B cell (primary cell): Measurements from ENCODE around the gene ZNF672.

Experiments used
- EZH2 ChIP-seq: IDR thresholded peaks from 2 replicates; pipeline ENCODE4 v1.6.1; 2012; ENCODE audit warnings: borderline replicate concordance, low read depth, mild to moderate bottlenecking, moderate library complexity, low read length; ENCODE audit not compliant: insufficient read depth, poor library complexity, severe bottlenecking
- TF ChIP-seq, protein P1 (sequence below): fragments of 200-600 bp; IDR thresholded peaks from one replicate; pipeline ENCODE4 v1.8.0; 2022; ENCODE audit warnings: antibody characterized with exemption, mild to moderate bottlenecking

DNA sequence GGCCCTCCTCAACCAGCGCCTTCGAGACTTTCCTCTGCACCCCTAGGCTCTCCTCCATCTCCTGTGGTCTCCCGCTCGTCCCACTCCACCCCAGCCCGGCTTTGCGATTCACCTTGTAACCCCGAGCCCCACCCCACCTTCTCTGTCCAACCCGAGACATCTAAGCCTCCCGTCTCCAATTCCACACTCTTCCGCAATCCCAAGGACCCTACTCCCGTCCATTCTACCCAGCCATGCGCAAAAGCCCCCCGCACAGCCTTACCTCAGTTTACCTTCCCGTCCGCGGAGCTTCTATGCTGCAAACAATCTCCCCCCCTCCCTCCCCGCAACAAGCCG, 12.5 kb upstream of the ZNF672 start:
- TF ChIP-seq, protein P1, sequence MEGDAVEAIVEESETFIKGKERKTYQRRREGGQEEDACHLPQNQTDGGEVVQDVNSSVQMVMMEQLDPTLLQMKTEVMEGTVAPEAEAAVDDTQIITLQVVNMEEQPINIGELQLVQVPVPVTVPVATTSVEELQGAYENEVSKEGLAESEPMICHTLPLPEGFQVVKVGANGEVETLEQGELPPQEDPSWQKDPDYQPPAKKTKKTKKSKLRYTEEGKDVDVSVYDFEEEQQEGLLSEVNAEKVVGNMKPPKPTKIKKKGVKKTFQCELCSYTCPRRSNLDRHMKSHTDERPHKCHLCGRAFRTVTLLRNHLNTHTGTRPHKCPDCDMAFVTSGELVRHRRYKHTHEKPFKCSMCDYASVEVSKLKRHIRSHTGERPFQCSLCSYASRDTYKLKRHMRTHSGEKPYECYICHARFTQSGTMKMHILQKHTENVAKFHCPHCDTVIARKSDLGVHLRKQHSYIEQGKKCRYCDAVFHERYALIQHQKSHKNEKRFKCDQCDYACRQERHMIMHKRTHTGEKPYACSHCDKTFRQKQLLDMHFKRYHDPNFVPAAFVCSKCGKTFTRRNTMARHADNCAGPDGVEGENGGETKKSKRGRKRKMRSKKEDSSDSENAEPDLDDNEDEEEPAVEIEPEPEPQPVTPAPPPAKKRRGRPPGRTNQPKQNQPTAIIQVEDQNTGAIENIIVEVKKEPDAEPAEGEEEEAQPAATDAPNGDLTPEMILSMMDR = no peak
- TF ChIP-seq EZH2 = no peak
